Endodermal cell (in vitro differentiated cells): ENCODE measurements around the gene CD79A. TPM values are rescaled to one million over a fixed set of nuclear protein-coding genes. Genes with fewer than 3 reads are reported as not detected.

Experiments used
- DNase-seq: peaks from one replicate; pipeline ENCODE4 v3.0.0-alpha.2; 2017
- H3K27ac ChIP-seq: 2 replicates; pipeline ENCODE4 v1.5.1; 2013; ENCODE audit warnings: mild to moderate bottlenecking, low read depth, low read length, moderate library complexity
- H3K27me3 ChIP-seq: 2 replicates; pipeline ENCODE4 v1.6.1; 2013; ENCODE audit warnings: mild to moderate bottlenecking, low read length, moderate library complexity; ENCODE audit not compliant: insufficient read depth, control insufficient read depth, poor library complexity, severe bottlenecking
- H3K36me3 ChIP-seq: 2 replicates; pipeline ENCODE4 v1.7.0; 2013; ENCODE audit warnings: mild to moderate bottlenecking, low read length, moderate library complexity; ENCODE audit not compliant: control insufficient read depth, insufficient read depth
- H3K4me1 ChIP-seq: one replicate; pipeline ENCODE4 v1.7.0; 2013; ENCODE audit warnings: low read length; ENCODE audit not compliant: control insufficient read depth, insufficient read depth
- H3K4me3 ChIP-seq: 2 replicates; pipeline ENCODE4 v1.5.1; 2013; ENCODE audit warnings: mild to moderate bottlenecking, low read length, moderate library complexity
- H3K9ac ChIP-seq: 2 replicates; pipeline ENCODE4 v1.6.1; 2013; ENCODE audit warnings: mild to moderate bottlenecking, low read length, moderate library complexity; ENCODE audit not compliant: poor library complexity, severe bottlenecking; ENCODE audit errors: extremely low read depth
- H3K9me3 ChIP-seq: 2 replicates; pipeline ENCODE4 v1.6.1; 2013; ENCODE audit warnings: mild to moderate bottlenecking, low read length, moderate library complexity; ENCODE audit not compliant: control insufficient read depth
- H3K27ac Mint-ChIP-seq: 2 replicates; pipeline ENCODE4 v1.8.0; 2020; ENCODE audit warnings: mixed read lengths
- H3K27me3 Mint-ChIP-seq: 2 replicates; pipeline ENCODE4 v1.8.0; 2021; ENCODE audit warnings: mild to moderate bottlenecking, mixed read lengths; ENCODE audit not compliant: insufficient read depth
- H3K36me3 Mint-ChIP-seq: 2 replicates; pipeline ENCODE4 v1.8.0; 2020; ENCODE audit warnings: low read depth, mixed read lengths
- H3K4me1 Mint-ChIP-seq: 2 replicates; pipeline ENCODE4 v1.8.0; 2020; ENCODE audit warnings: mixed read lengths
- H3K4me3 Mint-ChIP-seq: 2 replicates; pipeline ENCODE4 v1.8.0; 2020; ENCODE audit warnings: mild to moderate bottlenecking, moderate library complexity, mixed read lengths
- H3K9me3 Mint-ChIP-seq: 2 replicates; pipeline ENCODE4 v1.8.0; 2020; ENCODE audit warnings: mild to moderate bottlenecking, mixed read lengths
- WGBS, 2 experiments: methylation state at CpG; one replicate each; pipeline versions ENCODE4 v1.1.5 to v1.1.7; 2013; ENCODE audit warnings: missing lambda C conversion rate in 2 of 2, mixed read lengths in 1 of 2; ENCODE audit not compliant: insufficient coverage in 1 of 2, insufficient read length in 1 of 2; 5-methylcytosine and 5-hydroxymethylcytosine counted together
- total RNA-seq, 2 donors: library from RNA; stranded (reverse); fragmentation: NEBNext Ultra II Directional in 1 of 2; extraction: Animal tissue kit (Norgen Biotek cat#: 25700) in 1 of 2; gene quantifications; 2 replicates in 1 of 2; 3 replicates in 1 of 2; pipeline ENCODE4 v1.2.1, GENCODE V29; 2021
- TF ChIP-seq, protein P1 (sequence below): fragments of 200-600 bp; sonication (generic); conservative IDR thresholded peaks from 2 replicates; pipeline ENCODE4 v1.5.0; 2021; ENCODE audit warnings: antibody characterized with exemption, mild to moderate bottlenecking

CD79A gene
- total RNA-seq, 2 donors from 2014 or later: not detected

- no peak overlapping the region for H3K4me3 Mint-ChIP-seq
- Histone ChIP-seq H3K4me1 (peaks cover 2% of the 10 kb centered on the region), H3K27ac (no peak overlapping the region), H3K9ac (no peak overlapping the region), H3K9me3 (no peaks in the 10 kb centered on the region), H3K27me3 (no peaks in the 10 kb centered on the region), H3K4me3 (no peak overlapping the region), H3K36me3 (peaks cover 54% of the 10 kb centered on the region)
- H3K4me1 Mint-ChIP-seq: peaks cover 9% of the 10 kb centered on the region
- no peak for DNase-seq
- TF ChIP-seq, protein P1, sequence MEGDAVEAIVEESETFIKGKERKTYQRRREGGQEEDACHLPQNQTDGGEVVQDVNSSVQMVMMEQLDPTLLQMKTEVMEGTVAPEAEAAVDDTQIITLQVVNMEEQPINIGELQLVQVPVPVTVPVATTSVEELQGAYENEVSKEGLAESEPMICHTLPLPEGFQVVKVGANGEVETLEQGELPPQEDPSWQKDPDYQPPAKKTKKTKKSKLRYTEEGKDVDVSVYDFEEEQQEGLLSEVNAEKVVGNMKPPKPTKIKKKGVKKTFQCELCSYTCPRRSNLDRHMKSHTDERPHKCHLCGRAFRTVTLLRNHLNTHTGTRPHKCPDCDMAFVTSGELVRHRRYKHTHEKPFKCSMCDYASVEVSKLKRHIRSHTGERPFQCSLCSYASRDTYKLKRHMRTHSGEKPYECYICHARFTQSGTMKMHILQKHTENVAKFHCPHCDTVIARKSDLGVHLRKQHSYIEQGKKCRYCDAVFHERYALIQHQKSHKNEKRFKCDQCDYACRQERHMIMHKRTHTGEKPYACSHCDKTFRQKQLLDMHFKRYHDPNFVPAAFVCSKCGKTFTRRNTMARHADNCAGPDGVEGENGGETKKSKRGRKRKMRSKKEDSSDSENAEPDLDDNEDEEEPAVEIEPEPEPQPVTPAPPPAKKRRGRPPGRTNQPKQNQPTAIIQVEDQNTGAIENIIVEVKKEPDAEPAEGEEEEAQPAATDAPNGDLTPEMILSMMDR: no peak
- peaks cover 68% of the 10 kb centered on the region for H3K36me3 Mint-ChIP-seq
- H3K9me3 Mint-ChIP-seq: no peaks in the 10 kb centered on the region
- H3K27me3 Mint-ChIP-seq: peaks cover 2% of the 10 kb centered on the region
- 95 to 98% methylated on average over 17 of the region's 17 CpGs for WGBS, 2 experiments
- no peak overlapping the region for H3K27ac Mint-ChIP-seq
Measured at GRCh38 chr19:41902594-41902993, 25.5 kb downstream of the CD79A start.

DNA sequence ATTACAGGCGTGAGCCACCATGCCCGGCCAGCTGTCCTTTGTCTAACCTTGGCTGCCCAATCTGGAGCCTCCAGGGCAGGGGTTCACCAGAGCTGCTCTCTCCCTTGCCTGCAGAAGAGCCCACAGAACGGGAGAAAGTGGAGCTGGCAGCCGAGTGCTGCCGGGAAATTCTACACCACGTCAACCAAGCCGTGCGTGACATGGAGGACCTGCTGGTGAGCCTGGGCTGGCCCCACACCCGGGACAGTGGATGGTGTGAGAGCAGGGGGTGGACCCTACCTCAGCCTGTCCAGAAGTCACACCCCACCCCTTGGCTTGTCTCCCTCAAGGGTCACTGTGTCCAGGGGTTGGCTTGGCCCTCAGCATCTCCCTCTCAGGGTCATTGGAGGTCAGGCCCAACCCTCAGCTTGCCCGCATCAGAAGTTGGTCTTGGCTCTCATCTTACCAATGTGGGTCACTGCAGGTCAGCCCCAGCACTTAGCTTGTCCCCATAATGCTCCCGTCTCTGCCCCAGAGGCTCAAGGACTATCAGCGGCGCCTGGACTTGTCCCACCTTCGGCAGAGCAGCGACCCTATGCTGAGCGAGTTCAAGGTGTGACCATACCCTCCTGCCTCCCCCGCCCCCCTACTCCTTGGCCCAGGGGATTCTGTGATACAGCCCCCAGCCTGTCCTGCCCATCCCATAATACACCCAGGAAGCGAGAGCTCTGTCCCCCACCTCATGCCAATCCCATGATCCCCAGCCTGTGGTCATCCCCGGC lies 26.3 kb downstream of the CD79A start:
- WGBS, 2 experiments: 95 to 97% methylated on average over 6 to 19 of the region's 19 CpGs
- H3K27me3 ChIP-seq: no peaks in the 10 kb centered on the region
- no peak overlapping the region for H3K27ac ChIP-seq
- no peak overlapping the region for H3K27ac Mint-ChIP-seq
- H3K9me3 Mint-ChIP-seq: no peaks in the 10 kb centered on the region
- H3K4me3 Mint-ChIP-seq: no peak overlapping the region
- peaks cover 63% of the 10 kb centered on the region for H3K36me3 Mint-ChIP-seq
- no peak overlapping the region for H3K9ac ChIP-seq
- H3K27me3 Mint-ChIP-seq: peaks cover 2% of the 10 kb centered on the region
- TF ChIP-seq, protein P1: no peak
- H3K4me3 ChIP-seq: no peak overlapping the region
- H3K36me3 ChIP-seq: peaks cover 50% of the 10 kb centered on the region
- H3K9me3 ChIP-seq: no peaks in the 10 kb centered on the region
- DNase-seq: no peak
- H3K4me1 Mint-ChIP-seq: peaks cover 9% of the 10 kb centered on the region
- peaks cover 2% of the 10 kb centered on the region for H3K4me1 ChIP-seq

DNA sequence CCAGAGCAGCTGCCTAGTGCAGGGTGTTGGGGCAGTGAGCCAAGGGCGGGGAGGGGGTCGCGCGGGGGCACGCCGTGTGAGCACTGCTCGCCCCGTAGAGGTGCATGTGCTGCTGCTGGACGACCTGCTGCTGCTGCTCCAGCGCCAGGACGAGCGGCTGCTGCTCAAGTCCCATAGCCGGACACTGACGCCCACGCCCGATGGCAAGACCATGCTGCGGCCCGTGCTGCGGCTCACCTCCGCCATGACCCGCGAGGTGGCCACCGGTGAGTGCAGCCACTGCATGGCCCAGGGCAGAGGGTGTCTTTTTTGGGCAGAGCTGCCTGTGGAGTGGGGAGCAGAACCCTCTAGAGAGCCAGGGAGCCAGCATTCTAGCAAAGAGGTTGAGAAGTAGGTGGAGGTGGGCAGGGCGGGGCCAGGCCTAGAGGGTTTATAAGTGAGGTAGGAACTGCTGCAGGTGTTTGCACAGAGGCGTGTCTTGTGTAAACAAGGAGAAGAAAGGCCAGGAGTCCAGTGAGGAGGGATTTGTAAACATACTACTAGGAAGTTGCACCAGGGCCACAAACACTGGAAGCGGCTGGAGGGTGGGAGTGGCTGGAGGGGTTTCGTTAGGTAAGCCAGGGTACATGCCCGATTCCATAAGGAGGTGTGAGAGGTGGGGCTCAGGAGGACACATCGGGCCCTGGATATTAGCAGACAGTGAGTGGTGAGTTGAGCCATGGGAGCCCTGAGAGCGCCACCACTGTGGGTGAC lies 27.2 kb downstream of the CD79A start:
- 89 to 94% methylated on average over 28 to 30 of the region's 30 CpGs for WGBS, 2 experiments
- Mint-ChIP-seq H3K4me3 (no peak overlapping the region), H3K9me3 (no peaks in the 10 kb centered on the region), H3K27me3 (peaks cover 8% of the 10 kb centered on the region), H3K4me1 (peaks cover 9% of the 10 kb centered on the region), H3K27ac (peak overlapping the region; percentile 85), H3K36me3 (peaks cover 56% of the 10 kb centered on the region)
- H3K36me3 ChIP-seq: peaks cover 45% of the 10 kb centered on the region
- peaks cover 2% of the 10 kb centered on the region for H3K4me1 ChIP-seq
- H3K27ac ChIP-seq: no peak overlapping the region
- no peak overlapping the region for H3K9ac ChIP-seq
- H3K27me3 ChIP-seq: no peaks in the 10 kb centered on the region
- no peak overlapping the region for H3K4me3 ChIP-seq
- TF ChIP-seq, protein P1: no peak
- H3K9me3 ChIP-seq: no peaks in the 10 kb centered on the region
- no peak for DNase-seq
